GM23338 (cell line): ENCODE data around the gene TRPM3. TPM values are rescaled to one million over a fixed set of nuclear protein-coding genes. Genes with fewer than 3 reads are reported as not detected.

ENCODE experiments used
- ATAC-seq: fragments of 200-7000 bp; cut with Tn5 transposase; 3 replicates; pipeline ENCODE4 v1.9.1; 2020
- DNase-seq: peaks from one replicate; pipeline ENCODE4 v3.0.0-alpha.2; 2015; ENCODE audit warnings: low spot score
- H2AFZ ChIP-seq: fragments of 200-600 bp; sonication (generic); 2 replicates; pipeline ENCODE4 v1.8.0; 2016; ENCODE audit warnings: antibody characterized with exemption, mild to moderate bottlenecking, moderate library complexity
- H3F3A ChIP-seq: fragments of 200-600 bp; sonication (generic); replicated peaks from 2 replicates; pipeline ENCODE4 v1.8.0; 2017; ENCODE audit warnings: antibody characterized with exemption, mixed run types, low read depth
- H3K27ac ChIP-seq: fragments of 200-600 bp; sonication (generic); 2 replicates; pipeline ENCODE4 v1.6.1; 2016; ENCODE audit warnings: low read depth
- H3K27me3 ChIP-seq: fragments of 200-600 bp; sonication (generic); 2 replicates; pipeline ENCODE4 v1.8.0; 2016; ENCODE audit warnings: mild to moderate bottlenecking, mixed run types, moderate library complexity; ENCODE audit not compliant: insufficient read depth
- H3K36me3 ChIP-seq: fragments of 200-600 bp; sonication (generic); 2 replicates; pipeline ENCODE4 v1.8.0; 2016; ENCODE audit warnings: mild to moderate bottlenecking; ENCODE audit not compliant: insufficient read depth
- H3K4me1 ChIP-seq: fragments of 200-600 bp; sonication (generic); 2 replicates; pipeline ENCODE4 v1.8.0; 2016; ENCODE audit warnings: mild to moderate bottlenecking, moderate library complexity; ENCODE audit not compliant: insufficient read depth
- H3K4me2 ChIP-seq: fragments of 200-600 bp; sonication (generic); 2 replicates; pipeline ENCODE4 v1.7.1; 2017; ENCODE audit warnings: mixed run types
- H3K4me3 ChIP-seq: fragments of 200-600 bp; sonication (generic); 2 replicates; pipeline ENCODE4 v1.6.1; 2016; ENCODE audit warnings: mixed run types
- H3K79me2 ChIP-seq: fragments of 200-600 bp; sonication (generic); replicated peaks from 2 replicates; pipeline ENCODE4 v1.8.0; 2017; ENCODE audit warnings: mild to moderate bottlenecking; ENCODE audit not compliant: insufficient read depth
- H3K9me2 ChIP-seq: fragments of 200-600 bp; sonication (generic); 2 replicates; pipeline ENCODE4 v1.8.0; 2017; ENCODE audit not compliant: insufficient read depth
- H4K20me1 ChIP-seq: fragments of 200-600 bp; sonication (generic); replicated peaks from 2 replicates; pipeline ENCODE4 v1.8.0; 2017; ENCODE audit warnings: mild to moderate bottlenecking; ENCODE audit not compliant: insufficient read depth
- H3K27ac Mint-ChIP-seq: 2 replicates; pipeline ENCODE4 v1.8.0; 2020; ENCODE audit warnings: inconsistent platforms, mild to moderate bottlenecking, moderate library complexity, mixed read lengths
- H3K27me3 Mint-ChIP-seq: 3 replicates; pipeline ENCODE4 v1.8.0; 2022; ENCODE audit warnings: low read depth, mild to moderate bottlenecking, moderate library complexity, mixed read lengths, inconsistent platforms; ENCODE audit not compliant: insufficient read depth, poor library complexity
- H3K36me3 Mint-ChIP-seq: 3 replicates; pipeline ENCODE4 v1.8.0; 2021; ENCODE audit warnings: low read depth, mild to moderate bottlenecking, inconsistent platforms, moderate library complexity, mixed read lengths
- H3K4me1 Mint-ChIP-seq: 3 replicates; pipeline ENCODE4 v1.8.0; 2020; ENCODE audit warnings: mild to moderate bottlenecking, inconsistent platforms, mixed read lengths
- H3K4me3 Mint-ChIP-seq: 3 replicates; pipeline ENCODE4 v1.8.0; 2021; ENCODE audit warnings: moderate library complexity, mild to moderate bottlenecking, inconsistent platforms, mixed read lengths
- H3K9me3 Mint-ChIP-seq: 3 replicates; pipeline ENCODE4 v1.8.0; 2020; ENCODE audit warnings: moderate library complexity, mild to moderate bottlenecking, inconsistent platforms, mixed read lengths
- CREB1 ChIP-seq: fragments of 250-450 bp; sonication (Bioruptor Pico); IDR thresholded peaks from 2 replicates; pipeline ENCODE4 v1.5.0; 2020; ENCODE audit warnings: low read depth, mild to moderate bottlenecking, moderate library complexity
- EZH2 ChIP-seq: fragments of 200-600 bp; sonication (generic); IDR thresholded peaks from one replicate; pipeline ENCODE4 v1.8.0; 2017; ENCODE audit warnings: antibody characterized with exemption, mild to moderate bottlenecking, low read depth; ENCODE audit not compliant: unreplicated experiment
- NANOG ChIP-seq: IDR thresholded peaks from 2 replicates; pipeline ENCODE4 v1.6.1; 2016; ENCODE audit warnings: antibody characterized with exemption, borderline replicate concordance
- STAT1 ChIP-seq: IDR thresholded peaks from one replicate; pipeline ENCODE4 v1.6.1; 2016; ENCODE audit warnings: antibody characterized with exemption; ENCODE audit not compliant: unreplicated experiment
- ZNF114 ChIP-seq: fragments of 250-450 bp; sonication (Bioruptor Pico); IDR thresholded peaks from 2 replicates; pipeline ENCODE4 v1.5.0; 2020; ENCODE audit warnings: mild to moderate bottlenecking, moderate library complexity
- polyA plus RNA-seq: library from polyadenylated mRNA; unstranded; fragments of >200 nt; fragmentation: Nextera tagmentation; extraction: Ambion mirVana; gene quantifications from 2 replicates; pipeline ENCODE4 v1.2.1, GENCODE V29; 2016
- total RNA-seq: library from RNA; depleted of rRNA; stranded (reverse); fragments of >200 nt; shearing (Covaris generic); gene quantifications from 2 replicates; pipeline ENCODE4 v1.2.3, GENCODE V29; 2014
- TF ChIP-seq, protein P1 (sequence below): fragments of 250-450 bp; sonication (Bioruptor Pico); IDR thresholded peaks from 2 replicates; pipeline ENCODE4 v1.5.0; 2020; ENCODE audit warnings: mild to moderate bottlenecking, moderate library complexity
- TF ChIP-seq, protein P2 (sequence below): IDR thresholded peaks from one replicate; pipeline ENCODE4 v1.6.1; 2018; ENCODE audit warnings: antibody characterized with exemption; ENCODE audit not compliant: unreplicated experiment

Gene TRPM3
- total and polyA plus RNA-seq, 2 experiments from 2014 or later: 2.8 to 8.2 TPM

DNA sequence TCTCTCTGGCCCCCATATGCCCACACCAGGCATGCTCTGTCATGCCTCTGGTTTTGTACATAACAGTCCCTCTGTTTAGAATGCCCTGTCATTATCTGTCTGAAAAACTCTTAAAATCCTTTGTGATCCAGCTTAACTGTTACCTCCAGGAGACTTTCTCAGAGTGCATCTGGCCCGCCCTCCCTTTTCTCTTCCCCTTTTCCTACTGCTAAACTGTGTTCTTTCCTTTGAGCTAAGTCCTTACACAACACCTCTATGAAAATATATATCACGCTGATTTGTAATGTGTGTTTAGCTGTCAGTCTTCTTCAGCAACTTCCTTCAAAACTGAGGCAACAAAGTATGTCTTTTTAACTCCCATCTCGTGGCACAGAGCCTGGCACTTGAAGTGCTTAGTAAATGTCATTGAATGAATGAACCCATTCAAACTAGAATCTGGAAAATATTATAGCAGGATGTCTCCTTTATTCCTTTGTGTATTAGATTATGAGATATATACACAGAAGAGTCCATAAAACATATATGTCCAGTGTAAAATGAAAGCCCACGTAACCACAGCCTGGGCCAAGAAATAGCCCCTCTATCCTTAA lies 540.7 kb downstream of the TRPM3 start:
- Histone ChIP-seq H3K9me2 (0 out of 2 replicates have a peak, but pooled peaks cover 3% of the 10 kb centered on the region), H3K36me3 (no peaks in the 10 kb centered on the region), H4K20me1 (no peaks in the 10 kb centered on the region), H3K27ac (no peak overlapping the region), H3F3A (no peaks in the 10 kb centered on the region), H2AFZ (no peak overlapping the region), H3K4me3 (no peak overlapping the region), H3K4me1 (no peaks in the 10 kb centered on the region; the same call in 1 of the 2 replicates), H3K4me2 (no peak overlapping the region), H3K79me2 (no peaks in the 10 kb centered on the region), H3K27me3 (no peaks in the 10 kb centered on the region)
- TF ChIP-seq, protein P1, sequence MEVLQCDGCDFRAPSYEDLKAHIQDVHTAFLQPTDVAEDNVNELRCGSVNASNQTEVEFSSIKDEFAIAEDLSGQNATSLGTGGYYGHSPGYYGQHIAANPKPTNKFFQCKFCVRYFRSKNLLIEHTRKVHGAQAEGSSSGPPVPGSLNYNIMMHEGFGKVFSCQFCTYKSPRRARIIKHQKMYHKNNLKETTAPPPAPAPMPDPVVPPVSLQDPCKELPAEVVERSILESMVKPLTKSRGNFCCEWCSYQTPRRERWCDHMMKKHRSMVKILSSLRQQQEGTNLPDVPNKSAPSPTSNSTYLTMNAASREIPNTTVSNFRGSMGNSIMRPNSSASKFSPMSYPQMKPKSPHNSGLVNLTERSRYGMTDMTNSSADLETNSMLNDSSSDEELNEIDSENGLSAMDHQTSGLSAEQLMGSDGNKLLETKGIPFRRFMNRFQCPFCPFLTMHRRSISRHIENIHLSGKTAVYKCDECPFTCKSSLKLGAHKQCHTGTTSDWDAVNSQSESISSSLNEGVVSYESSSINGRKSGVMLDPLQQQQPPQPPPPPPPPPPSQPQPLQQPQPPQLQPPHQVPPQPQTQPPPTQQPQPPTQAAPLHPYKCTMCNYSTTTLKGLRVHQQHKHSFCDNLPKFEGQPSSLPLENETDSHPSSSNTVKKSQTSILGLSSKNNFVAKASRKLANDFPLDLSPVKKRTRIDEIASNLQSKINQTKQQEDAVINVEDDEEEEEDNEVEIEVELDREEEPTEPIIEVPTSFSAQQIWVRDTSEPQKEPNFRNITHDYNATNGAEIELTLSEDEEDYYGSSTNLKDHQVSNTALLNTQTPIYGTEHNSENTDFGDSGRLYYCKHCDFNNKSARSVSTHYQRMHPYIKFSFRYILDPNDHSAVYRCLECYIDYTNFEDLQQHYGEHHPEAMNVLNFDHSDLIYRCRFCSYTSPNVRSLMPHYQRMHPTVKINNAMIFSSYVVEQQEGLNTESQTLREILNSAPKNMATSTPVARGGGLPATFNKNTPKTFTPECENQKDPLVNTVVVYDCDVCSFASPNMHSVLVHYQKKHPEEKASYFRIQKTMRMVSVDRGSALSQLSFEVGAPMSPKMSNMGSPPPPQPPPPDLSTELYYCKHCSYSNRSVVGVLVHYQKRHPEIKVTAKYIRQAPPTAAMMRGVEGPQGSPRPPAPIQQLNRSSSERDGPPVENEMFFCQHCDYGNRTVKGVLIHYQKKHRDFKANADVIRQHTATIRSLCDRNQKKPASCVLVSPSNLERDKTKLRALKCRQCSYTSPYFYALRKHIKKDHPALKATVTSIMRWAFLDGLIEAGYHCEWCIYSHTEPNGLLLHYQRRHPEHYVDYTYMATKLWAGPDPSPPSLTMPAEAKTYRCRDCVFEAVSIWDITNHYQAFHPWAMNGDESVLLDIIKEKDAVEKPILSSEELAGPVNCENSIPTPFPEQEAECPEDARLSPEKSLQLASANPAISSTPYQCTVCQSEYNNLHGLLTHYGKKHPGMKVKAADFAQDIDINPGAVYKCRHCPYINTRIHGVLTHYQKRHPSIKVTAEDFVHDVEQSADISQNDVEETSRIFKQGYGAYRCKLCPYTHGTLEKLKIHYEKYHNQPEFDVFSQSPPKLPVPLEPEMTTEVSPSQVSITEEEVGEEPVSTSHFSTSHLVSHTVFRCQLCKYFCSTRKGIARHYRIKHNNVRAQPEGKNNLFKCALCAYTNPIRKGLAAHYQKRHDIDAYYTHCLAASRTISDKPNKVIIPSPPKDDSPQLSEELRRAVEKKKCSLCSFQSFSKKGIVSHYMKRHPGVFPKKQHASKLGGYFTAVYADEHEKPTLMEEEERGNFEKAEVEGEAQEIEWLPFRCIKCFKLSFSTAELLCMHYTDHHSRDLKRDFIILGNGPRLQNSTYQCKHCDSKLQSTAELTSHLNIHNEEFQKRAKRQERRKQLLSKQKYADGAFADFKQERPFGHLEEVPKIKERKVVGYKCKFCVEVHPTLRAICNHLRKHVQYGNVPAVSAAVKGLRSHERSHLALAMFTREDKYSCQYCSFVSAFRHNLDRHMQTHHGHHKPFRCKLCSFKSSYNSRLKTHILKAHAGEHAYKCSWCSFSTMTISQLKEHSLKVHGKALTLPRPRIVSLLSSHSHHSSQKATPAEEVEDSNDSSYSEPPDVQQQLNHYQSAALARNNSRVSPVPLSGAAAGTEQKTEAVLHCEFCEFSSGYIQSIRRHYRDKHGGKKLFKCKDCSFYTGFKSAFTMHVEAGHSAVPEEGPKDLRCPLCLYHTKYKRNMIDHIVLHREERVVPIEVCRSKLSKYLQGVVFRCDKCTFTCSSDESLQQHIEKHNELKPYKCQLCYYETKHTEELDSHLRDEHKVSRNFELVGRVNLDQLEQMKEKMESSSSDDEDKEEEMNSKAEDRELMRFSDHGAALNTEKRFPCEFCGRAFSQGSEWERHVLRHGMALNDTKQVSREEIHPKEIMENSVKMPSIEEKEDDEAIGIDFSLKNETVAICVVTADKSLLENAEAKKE: no peak
- TF ChIP-seq NANOG: no peak
- TF ChIP-seq, protein P2, sequence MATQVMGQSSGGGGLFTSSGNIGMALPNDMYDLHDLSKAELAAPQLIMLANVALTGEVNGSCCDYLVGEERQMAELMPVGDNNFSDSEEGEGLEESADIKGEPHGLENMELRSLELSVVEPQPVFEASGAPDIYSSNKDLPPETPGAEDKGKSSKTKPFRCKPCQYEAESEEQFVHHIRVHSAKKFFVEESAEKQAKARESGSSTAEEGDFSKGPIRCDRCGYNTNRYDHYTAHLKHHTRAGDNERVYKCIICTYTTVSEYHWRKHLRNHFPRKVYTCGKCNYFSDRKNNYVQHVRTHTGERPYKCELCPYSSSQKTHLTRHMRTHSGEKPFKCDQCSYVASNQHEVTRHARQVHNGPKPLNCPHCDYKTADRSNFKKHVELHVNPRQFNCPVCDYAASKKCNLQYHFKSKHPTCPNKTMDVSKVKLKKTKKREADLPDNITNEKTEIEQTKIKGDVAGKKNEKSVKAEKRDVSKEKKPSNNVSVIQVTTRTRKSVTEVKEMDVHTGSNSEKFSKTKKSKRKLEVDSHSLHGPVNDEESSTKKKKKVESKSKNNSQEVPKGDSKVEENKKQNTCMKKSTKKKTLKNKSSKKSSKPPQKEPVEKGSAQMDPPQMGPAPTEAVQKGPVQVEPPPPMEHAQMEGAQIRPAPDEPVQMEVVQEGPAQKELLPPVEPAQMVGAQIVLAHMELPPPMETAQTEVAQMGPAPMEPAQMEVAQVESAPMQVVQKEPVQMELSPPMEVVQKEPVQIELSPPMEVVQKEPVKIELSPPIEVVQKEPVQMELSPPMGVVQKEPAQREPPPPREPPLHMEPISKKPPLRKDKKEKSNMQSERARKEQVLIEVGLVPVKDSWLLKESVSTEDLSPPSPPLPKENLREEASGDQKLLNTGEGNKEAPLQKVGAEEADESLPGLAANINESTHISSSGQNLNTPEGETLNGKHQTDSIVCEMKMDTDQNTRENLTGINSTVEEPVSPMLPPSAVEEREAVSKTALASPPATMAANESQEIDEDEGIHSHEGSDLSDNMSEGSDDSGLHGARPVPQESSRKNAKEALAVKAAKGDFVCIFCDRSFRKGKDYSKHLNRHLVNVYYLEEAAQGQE: no peak
- TF ChIP-seq ZNF114 (CRISPR knock-in tag): no peak
- no peak for TF ChIP-seq CREB1
- no peak for TF ChIP-seq STAT1
- no peak for TF ChIP-seq EZH2
- Mint-ChIP-seq H3K27me3 (peaks cover 3% of the 10 kb centered on the region), H3K4me1 (peaks cover 11% of the 10 kb centered on the region), H3K27ac (no peak overlapping the region; the same call in 1 of the 2 replicates), H3K36me3 (no peaks in the 10 kb centered on the region), H3K9me3 (no peaks in the 10 kb centered on the region), H3K4me3 (no peak overlapping the region)
- DNase-seq: no peak
- ATAC-seq: no peak
